Transverse colon (tissue), 4 donors: ENCODE data around the gene CNDP1. TPM values are rescaled to one million over a fixed set of nuclear protein-coding genes. Genes with fewer than 3 reads are reported as not detected.

Experiments used
- DNase-seq: peaks from one replicate; pipeline ENCODE4 v3.0.0-alpha.2; 2019
- H3K27ac ChIP-seq, 4 donors: fragments of 200-600 bp; sonication (generic); 2 replicates each; pipeline ENCODE4 v1.5.1; 2016 to 2018; ENCODE audit warnings: inconsistent platforms in 4 of 4
- H3K27me3 ChIP-seq: fragments of 200-600 bp; sonication (generic); 2 replicates; pipeline ENCODE4 v1.5.1; 2017; ENCODE audit warnings: inconsistent platforms
- H3K36me3 ChIP-seq, 4 donors: fragments of 200-600 bp; sonication (generic); 2 replicates each; pipeline ENCODE4 v1.5.1; 2017 to 2019; ENCODE audit warnings: inconsistent platforms in 4 of 4
- H3K4me1 ChIP-seq, 4 donors: fragments of 200-600 bp; sonication (generic); 2 replicates each; pipeline ENCODE4 v1.5.1; 2017 to 2020; ENCODE audit warnings: inconsistent platforms in 4 of 4
- H3K4me3 ChIP-seq, 4 donors: fragments of 200-600 bp; sonication (generic); 1 replicate in 1 of 4; 2 replicates in 3 of 4; pipeline versions ENCODE4 v1.5.1 to v1.6.1; 2017 to 2019; ENCODE audit warnings: inconsistent platforms in 4 of 4
- H3K9me3 ChIP-seq, 2 donors: fragments of 200-600 bp; sonication (generic); 2 replicates each; pipeline ENCODE4 v1.5.1; 2017 to 2019; ENCODE audit warnings: inconsistent platforms in 2 of 2
- EP300 ChIP-seq: sonication (generic); formaldehyde crosslinking; IDR thresholded peaks from one replicate; pipeline ENCODE4 v1.6.1; 2017; ENCODE audit warnings: antibody characterized with exemption, low read depth
- POLR2A ChIP-seq: fragments of 450-650 bp; IDR thresholded peaks from one replicate; pipeline ENCODE4 v1.6.1; 2016; ENCODE audit warnings: antibody characterized with exemption, mild to moderate bottlenecking, moderate library complexity
- POLR2AphosphoS5 ChIP-seq, 3 donors: sonication (generic); formaldehyde crosslinking; IDR thresholded peaks; one replicate each; pipeline ENCODE4 v1.6.1; 2016; ENCODE audit warnings: antibody characterized with exemption in 3 of 3
- WGBS, 2 donors: methylation state at CpG; one replicate each; pipeline ENCODE4 v1.1.5; 2018; ENCODE audit warnings: low coverage in 1 of 2; 5-methylcytosine and 5-hydroxymethylcytosine counted together
- in situ Hi-C, 4 donors: fragments of 200-750 bp; cut with MboI; loops; one replicate each; pipeline versions ENCODE4 v1.15.0 to v1.15.1; 2017; ENCODE audit warnings: low sequenced_read_pairs in 3 of 4, low pct_ligation_motif_present in 1 of 4, low pct_unique_long_range_greater_than_20kb in 1 of 4
- intact Hi-C: fragments of 100-400 bp; cut with DNase I; formaldehyde crosslinking; loops from one replicate; pipeline ENCODE4 v1.15.1; 2023; ENCODE audit warnings: low total_unique reads
- total RNA-seq, 4 donors: library from RNA; depleted of rRNA; stranded (reverse); fragments of >200 nt; gene quantifications; one replicate each; pipeline ENCODE4 v1.1.0, GENCODE V29; 2016
- TF ChIP-seq, protein P1 (sequence below), 5 experiments: fragments of 200-600 bp in 3 of 5; fragments of 450-650 bp in 2 of 5; sonication (generic) in 3 of 5; IDR thresholded peaks; 1 replicate in 2 of 5; 2 replicates in 3 of 5; pipeline ENCODE4 v1.5.1; 2016 to 2017; ENCODE audit warnings: antibody characterized with exemption in 5 of 5, inconsistent platforms in 3 of 5, mild to moderate bottlenecking in 2 of 5, moderate library complexity in 1 of 5

The CNDP1 gene
- total RNA-seq, 4 donors from 2014 or later = not detected

DNA sequence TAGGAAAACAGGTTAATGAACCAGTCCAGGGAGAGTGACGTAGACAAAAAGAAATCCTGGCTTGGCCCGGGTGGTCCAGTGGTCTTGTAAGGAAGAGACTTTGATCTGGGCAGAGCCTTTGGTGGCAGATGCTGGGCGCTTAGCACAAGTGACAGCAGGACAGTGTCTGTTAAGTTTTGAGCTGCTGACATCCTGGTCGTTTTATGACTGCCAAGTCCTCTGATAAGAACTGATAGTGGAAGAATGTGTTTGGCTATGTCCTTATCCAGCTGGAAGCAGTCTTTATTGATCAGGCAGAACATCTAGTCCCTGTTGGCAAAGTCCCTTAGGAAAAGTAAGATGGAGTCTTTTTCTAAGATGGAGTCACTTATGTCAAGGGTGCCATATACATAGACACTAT lies 36.0 kb downstream of the CNDP1 start:
- intact Hi-C loops (no loop called here), in situ Hi-C loops (loop anchor here in 3 of 4 donors (25.0 kb wide), 3 partner anchors 108 to 383 kb away; partner anchors contain the start of gene DIPK1C (in 1 of the 3))
- no peak for DNase-seq
- Histone ChIP-seq H3K36me3 (no peaks in the 10 kb centered on the region), H3K27me3 (no peaks in the 10 kb centered on the region), H3K9me3 (no peaks in the 10 kb centered on the region), H3K4me1 (no peaks in the 10 kb centered on the region), H3K27ac (no peak overlapping the region), H3K4me3 (no peak overlapping the region)
- WGBS, 2 donors = 47 to 67% methylated on average over 1 to 4 of the region's 4 CpGs
- TF ChIP-seq POLR2AphosphoS5 (IDR thresholded peaks at IDR 0.05) = no peak
- TF ChIP-seq EP300 = no peak
- TF ChIP-seq, protein P1, sequence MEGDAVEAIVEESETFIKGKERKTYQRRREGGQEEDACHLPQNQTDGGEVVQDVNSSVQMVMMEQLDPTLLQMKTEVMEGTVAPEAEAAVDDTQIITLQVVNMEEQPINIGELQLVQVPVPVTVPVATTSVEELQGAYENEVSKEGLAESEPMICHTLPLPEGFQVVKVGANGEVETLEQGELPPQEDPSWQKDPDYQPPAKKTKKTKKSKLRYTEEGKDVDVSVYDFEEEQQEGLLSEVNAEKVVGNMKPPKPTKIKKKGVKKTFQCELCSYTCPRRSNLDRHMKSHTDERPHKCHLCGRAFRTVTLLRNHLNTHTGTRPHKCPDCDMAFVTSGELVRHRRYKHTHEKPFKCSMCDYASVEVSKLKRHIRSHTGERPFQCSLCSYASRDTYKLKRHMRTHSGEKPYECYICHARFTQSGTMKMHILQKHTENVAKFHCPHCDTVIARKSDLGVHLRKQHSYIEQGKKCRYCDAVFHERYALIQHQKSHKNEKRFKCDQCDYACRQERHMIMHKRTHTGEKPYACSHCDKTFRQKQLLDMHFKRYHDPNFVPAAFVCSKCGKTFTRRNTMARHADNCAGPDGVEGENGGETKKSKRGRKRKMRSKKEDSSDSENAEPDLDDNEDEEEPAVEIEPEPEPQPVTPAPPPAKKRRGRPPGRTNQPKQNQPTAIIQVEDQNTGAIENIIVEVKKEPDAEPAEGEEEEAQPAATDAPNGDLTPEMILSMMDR (IDR thresholded peaks at IDR 0.05) = no peak
- TF ChIP-seq POLR2A = no peak

DNA sequence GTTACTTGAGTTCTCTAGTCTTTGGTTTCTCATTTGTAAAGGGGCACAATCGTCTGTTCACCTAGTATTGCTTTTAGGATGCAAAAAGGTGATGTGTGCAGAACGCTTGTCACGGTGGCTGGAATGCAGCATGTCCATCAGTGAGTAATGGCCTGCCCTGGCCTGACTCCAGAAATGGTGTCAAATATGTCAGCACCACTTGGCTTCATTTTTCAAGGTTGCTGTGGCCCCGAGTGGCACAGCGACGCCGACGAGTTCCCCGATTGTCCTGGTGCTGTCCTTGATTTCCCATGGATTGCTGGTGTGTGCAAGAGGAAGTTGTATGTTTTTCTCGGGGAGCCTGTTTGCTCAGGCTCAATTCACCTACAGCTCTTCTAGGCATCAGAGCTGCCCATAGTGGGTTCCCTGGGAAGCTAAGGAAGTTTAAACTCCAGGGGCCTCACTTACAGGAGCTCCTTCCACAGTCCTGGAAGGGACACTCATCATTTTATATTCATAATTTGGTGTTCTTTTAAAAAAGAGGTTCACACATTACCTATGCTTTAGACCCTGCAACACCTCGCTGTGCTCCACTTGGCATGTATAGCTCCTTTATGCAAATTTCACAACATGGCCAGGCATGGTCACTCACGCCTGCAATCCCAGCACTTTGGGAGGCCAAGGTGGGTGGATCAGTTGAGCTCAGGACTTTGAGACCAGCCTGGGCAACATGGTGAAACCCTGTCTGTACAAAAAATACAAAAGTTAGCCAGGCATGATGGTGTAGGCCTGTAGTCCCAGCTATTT lies 37.8 kb downstream of the CNDP1 start:
- Histone ChIP-seq H3K27me3 (no peaks in the 10 kb centered on the region), H3K9me3 (no peaks in the 10 kb centered on the region), H3K36me3 (no peaks in the 10 kb centered on the region), H3K27ac (no peak overlapping the region), H3K4me1 (no peaks in the 10 kb centered on the region), H3K4me3 (no peak overlapping the region)
- TF ChIP-seq POLR2A (no peak), POLR2AphosphoS5 (IDR thresholded peaks at IDR 0.05) (no peak), EP300 (no peak)
- TF ChIP-seq, protein P1 (IDR thresholded peaks at IDR 0.05) = no peak
- intact Hi-C loops = no loop called here
- WGBS, 2 donors = 86% methylated on average over 12 of the region's 12 CpGs; no CpG with 5 or more reads in 1 of the 2 donors
- no peak for DNase-seq
- in situ Hi-C loops = loop anchor here in 3 of 4 donors (25.0 kb wide), 3 partner anchors 110 to 385 kb away; partner anchors contain the start of gene DIPK1C (in 1 of the 3)

DNA sequence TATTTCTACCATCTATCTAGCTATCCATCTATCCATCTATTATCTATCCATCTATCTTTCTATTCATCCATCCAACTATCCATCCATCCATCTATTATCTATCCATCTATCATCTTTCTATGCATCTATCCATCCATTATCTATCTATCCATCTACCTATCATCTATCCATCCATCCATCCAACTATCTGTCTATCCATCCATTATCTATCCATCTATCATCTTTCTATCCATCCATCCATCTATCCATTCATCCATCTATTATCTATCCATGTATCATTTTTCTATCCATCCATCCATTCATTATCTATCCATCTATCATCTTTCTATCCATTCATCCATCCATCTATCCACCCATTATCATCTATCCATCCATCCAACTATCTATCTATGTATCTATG lies 38.8 kb downstream of the CNDP1 start:
- no peak for DNase-seq
- H3K9me3 ChIP-seq = no peaks in the 10 kb centered on the region
- H3K36me3 ChIP-seq = no peaks in the 10 kb centered on the region
- no peak overlapping the region for H3K27ac ChIP-seq
- TF ChIP-seq EP300 = no peak
- TF ChIP-seq POLR2A = no peak
- TF ChIP-seq POLR2AphosphoS5 (IDR thresholded peaks at IDR 0.05) = no peak
- TF ChIP-seq, protein P1 (IDR thresholded peaks at IDR 0.05) = no peak
- no peaks in the 10 kb centered on the region for H3K27me3 ChIP-seq
- in situ Hi-C loops (loop anchor here in 3 of 4 donors (25.0 kb wide), 3 partner anchors 111 to 386 kb away; partner anchors contain the start of gene DIPK1C (in 1 of the 3)), intact Hi-C loops (no loop called here)
- H3K4me3 ChIP-seq = no peak overlapping the region
- no peaks in the 10 kb centered on the region for H3K4me1 ChIP-seq

DNA sequence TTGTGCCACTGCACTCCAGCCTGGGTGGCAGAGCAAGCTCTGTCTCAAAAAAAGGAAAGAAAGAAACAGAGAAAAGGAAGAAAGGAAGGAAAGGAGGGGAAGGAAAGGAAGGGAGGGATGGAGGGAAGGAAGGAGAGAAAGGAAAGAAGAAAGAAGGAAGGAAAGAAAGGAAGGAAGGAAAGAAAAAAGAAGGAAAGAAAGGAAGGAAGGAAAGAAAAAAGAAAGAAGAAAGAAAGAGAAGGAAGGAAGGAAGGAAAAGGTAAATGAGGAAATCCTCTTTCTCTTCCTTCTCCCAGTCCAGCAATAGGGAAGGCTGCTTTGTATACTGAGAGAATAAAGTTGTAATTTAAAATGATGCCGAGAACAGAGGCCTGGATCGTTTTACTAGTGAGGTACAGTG lies 40.6 kb downstream of the CNDP1 start:
- TF ChIP-seq POLR2AphosphoS5 (IDR thresholded peaks at IDR 0.05) (no peak), POLR2A (no peak), EP300 (no peak)
- TF ChIP-seq, protein P1 (IDR thresholded peaks at IDR 0.05) = no peak
- intact Hi-C loops = no loop called here
- no peaks in the 10 kb centered on the region for H3K9me3 ChIP-seq
- no peaks in the 10 kb centered on the region for H3K4me1 ChIP-seq
- WGBS, 2 donors = 57 to 77% methylated on average over 2 of the region's 2 CpGs
- H3K4me3 ChIP-seq = no peak overlapping the region
- DNase-seq = no peak
- no peaks in the 10 kb centered on the region for H3K36me3 ChIP-seq
- H3K27ac ChIP-seq = no peak overlapping the region
- H3K27me3 ChIP-seq = no peaks in the 10 kb centered on the region
- in situ Hi-C loops = loop anchor here in 3 of 4 donors (25.0 kb wide), 3 partner anchors 113 to 388 kb away; partner anchors contain the start of gene DIPK1C (in 1 of the 3)
